ENCODE results near the gene KPRP.

KPRP gene
- total RNA-seq = 0 to 0.09 (median 0) reads per million in 3 donors

DNA sequence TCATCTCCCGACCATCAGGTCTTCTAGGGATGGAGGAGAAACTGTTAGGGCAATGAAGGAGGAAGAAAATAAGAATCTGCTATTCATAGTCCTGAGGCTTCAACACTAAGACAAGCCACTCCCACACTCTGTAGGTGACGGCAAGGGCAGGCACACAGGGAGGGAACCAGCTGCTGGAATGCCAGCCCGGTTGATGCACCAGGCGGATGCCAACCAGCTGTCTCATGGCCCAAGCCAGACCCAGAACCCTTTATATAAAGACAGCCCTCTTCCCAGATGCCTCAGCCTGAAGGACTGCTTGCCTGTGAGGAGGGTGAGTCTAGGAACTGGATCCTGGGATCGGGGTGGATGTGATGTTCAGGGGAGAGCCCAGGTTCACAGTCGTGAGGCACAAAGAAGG is at the start of gene KPRP:
KPRP (plus strand) TSS at position 279 of the 400 bp plus-strand sequence. CDS start 1,564 bp downstream, outside the sequence.
- no peaks in the 10 kb centered on the region for H3K36me3 ChIP-seq (ENCODE audit: control insufficient read depth, insufficient read depth, low read length)
- no peak for DNase-seq
- peaks cover 3% of the 10 kb centered on the region for H3K27me3 ChIP-seq (replicated peaks; ENCODE audit: control insufficient read depth, insufficient read depth, low read length, poor library complexity, severe bottlenecking)
- H3K4me1 ChIP-seq (ENCODE audit: control insufficient read depth, insufficient read depth, low read length, poor library complexity, severe bottlenecking) = no peaks in the 10 kb centered on the region
- H3K9me3 ChIP-seq (ENCODE audit: control insufficient read depth, low read length) = no peaks in the 10 kb centered on the region
- no peak within 1 kb of the TSS for H3K27ac ChIP-seq (ENCODE audit: insufficient read depth, low read length, poor library complexity, severe bottlenecking)
- H3K4me3 ChIP-seq (ENCODE audit: insufficient read depth, low read depth, low read length, poor library complexity, severe bottlenecking) = no peak within 1 kb of the TSS

- DNase-seq = no peak
- Histone ChIP-seq H3K27ac (ENCODE audit: insufficient read depth, low read length, poor library complexity, severe bottlenecking) (no peak overlapping the region), H3K4me1 (ENCODE audit: control insufficient read depth, insufficient read depth, low read length, poor library complexity, severe bottlenecking) (no peaks in the 10 kb centered on the region), H3K4me3 (ENCODE audit: insufficient read depth, low read depth, low read length, poor library complexity, severe bottlenecking) (no peak overlapping the region), H3K9me3 (ENCODE audit: control insufficient read depth, low read length) (no peaks in the 10 kb centered on the region), H3K36me3 (ENCODE audit: control insufficient read depth, insufficient read depth, low read length) (no peaks in the 10 kb centered on the region), H3K27me3 (replicated peaks; ENCODE audit: control insufficient read depth, insufficient read depth, low read length, poor library complexity, severe bottlenecking) (no peaks in the 10 kb centered on the region)
Measured at GRCh38 chr1:152718238-152718637, 39.6 kb upstream of the KPRP start.

DNA sequence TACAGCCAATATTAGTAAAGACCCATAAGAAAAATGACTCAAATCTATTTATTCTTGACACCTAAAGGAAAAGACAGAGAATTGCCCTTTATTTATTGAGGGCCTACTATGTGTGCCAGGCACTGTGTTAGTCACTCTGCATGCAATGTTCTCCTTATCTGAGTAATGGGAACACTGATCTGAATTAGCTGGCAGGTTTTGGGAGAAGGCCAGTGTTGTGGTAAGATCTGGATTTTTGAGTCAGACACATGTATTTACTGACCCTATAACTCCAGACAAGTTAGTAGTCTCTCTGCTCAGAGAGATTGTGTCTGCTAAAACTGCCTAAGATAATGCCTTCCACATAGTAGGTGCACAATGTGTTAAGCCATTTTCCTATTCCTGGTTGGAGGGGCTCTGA is 32.6 kb upstream of the KPRP start:
- Histone ChIP-seq H3K4me3 (ENCODE audit: insufficient read depth, low read depth, low read length, poor library complexity, severe bottlenecking) (no peak overlapping the region), H3K9me3 (ENCODE audit: control insufficient read depth, low read length) (no peaks in the 10 kb centered on the region), H3K27ac (ENCODE audit: insufficient read depth, low read length, poor library complexity, severe bottlenecking) (no peak overlapping the region), H3K27me3 (replicated peaks; ENCODE audit: control insufficient read depth, insufficient read depth, low read length, poor library complexity, severe bottlenecking) (no peaks in the 10 kb centered on the region), H3K36me3 (ENCODE audit: control insufficient read depth, insufficient read depth, low read length) (no peaks in the 10 kb centered on the region), H3K4me1 (ENCODE audit: control insufficient read depth, insufficient read depth, low read length, poor library complexity, severe bottlenecking) (no peaks in the 10 kb centered on the region)
- DNase-seq = no peak

GRCh38 chr1:152728986-152729385 is 28.8 kb upstream of the KPRP start:
- Histone ChIP-seq H3K27ac (ENCODE audit: insufficient read depth, low read length, poor library complexity, severe bottlenecking) (no peak overlapping the region), H3K4me3 (ENCODE audit: insufficient read depth, low read depth, low read length, poor library complexity, severe bottlenecking) (no peak overlapping the region), H3K9me3 (ENCODE audit: control insufficient read depth, low read length) (no peaks in the 10 kb centered on the region), H3K36me3 (ENCODE audit: control insufficient read depth, insufficient read depth, low read length) (no peaks in the 10 kb centered on the region), H3K4me1 (ENCODE audit: control insufficient read depth, insufficient read depth, low read length, poor library complexity, severe bottlenecking) (no peaks in the 10 kb centered on the region), H3K27me3 (replicated peaks; ENCODE audit: control insufficient read depth, insufficient read depth, low read length, poor library complexity, severe bottlenecking) (no peaks in the 10 kb centered on the region)
- DNase-seq = no peak

- no peaks in the 10 kb centered on the region for H3K36me3 ChIP-seq (ENCODE audit: control insufficient read depth, insufficient read depth, low read length)
- H3K4me3 ChIP-seq (ENCODE audit: insufficient read depth, low read depth, low read length, poor library complexity, severe bottlenecking) = no peak overlapping the region
- H3K9me3 ChIP-seq (ENCODE audit: control insufficient read depth, low read length) = no peaks in the 10 kb centered on the region
- H3K4me1 ChIP-seq (ENCODE audit: control insufficient read depth, insufficient read depth, low read length, poor library complexity, severe bottlenecking) = no peaks in the 10 kb centered on the region
- no peak overlapping the region for H3K27ac ChIP-seq (ENCODE audit: insufficient read depth, low read length, poor library complexity, severe bottlenecking)
- no peak for DNase-seq
- no peaks in the 10 kb centered on the region for H3K27me3 ChIP-seq (replicated peaks; ENCODE audit: control insufficient read depth, insufficient read depth, low read length, poor library complexity, severe bottlenecking)
Measured at GRCh38 chr1:152735648-152736047, 22.2 kb upstream of the KPRP start.

DNA sequence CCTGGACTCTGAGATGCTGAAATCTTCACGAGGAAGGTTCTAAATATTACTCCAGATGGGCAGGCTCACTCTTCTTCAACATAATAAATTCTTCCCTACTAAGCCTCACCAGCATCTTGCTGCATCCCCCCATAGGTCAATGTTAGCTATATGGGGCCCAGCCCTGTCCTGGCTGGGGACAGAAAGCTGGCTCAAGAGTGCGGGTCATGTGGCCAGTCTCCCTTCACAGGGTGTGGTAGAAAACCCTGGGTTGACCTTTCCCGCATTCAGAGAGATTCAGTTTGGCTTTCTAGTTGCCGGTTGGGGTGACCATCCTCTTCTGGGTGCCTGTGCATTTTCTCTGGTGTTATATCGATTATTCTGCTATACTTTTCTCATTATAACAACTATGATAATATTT is 19.8 kb upstream of the KPRP start:
- Histone ChIP-seq H3K9me3 (ENCODE audit: control insufficient read depth, low read length) (no peaks in the 10 kb centered on the region), H3K27me3 (replicated peaks; ENCODE audit: control insufficient read depth, insufficient read depth, low read length, poor library complexity, severe bottlenecking) (no peaks in the 10 kb centered on the region), H3K36me3 (ENCODE audit: control insufficient read depth, insufficient read depth, low read length) (no peaks in the 10 kb centered on the region), H3K4me3 (ENCODE audit: insufficient read depth, low read depth, low read length, poor library complexity, severe bottlenecking) (no peak overlapping the region), H3K27ac (ENCODE audit: insufficient read depth, low read length, poor library complexity, severe bottlenecking) (no peak overlapping the region), H3K4me1 (ENCODE audit: control insufficient read depth, insufficient read depth, low read length, poor library complexity, severe bottlenecking) (no peaks in the 10 kb centered on the region)
- no peak for DNase-seq

DNA sequence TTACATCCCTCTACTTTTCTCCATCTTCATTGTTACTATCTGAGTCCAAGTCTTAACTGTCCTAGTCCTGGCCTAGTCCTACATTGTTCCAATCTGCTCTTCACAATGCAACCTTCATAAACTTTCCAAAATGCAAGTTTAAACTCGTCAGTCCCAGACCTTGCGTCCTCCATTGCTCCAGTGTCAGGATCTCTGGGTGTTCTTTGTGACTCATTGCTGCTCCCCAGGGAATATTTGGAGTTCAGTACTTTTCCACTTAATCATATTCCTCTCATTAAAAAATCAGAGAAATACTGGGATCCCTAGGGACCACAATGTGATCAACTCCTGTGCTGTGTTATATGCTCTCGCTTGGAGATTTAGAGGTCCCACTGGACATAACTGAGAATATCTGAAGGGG is 18.0 kb upstream of the KPRP start:
- H3K27me3 ChIP-seq (replicated peaks; ENCODE audit: control insufficient read depth, insufficient read depth, low read length, poor library complexity, severe bottlenecking) = no peaks in the 10 kb centered on the region
- no peak overlapping the region for H3K4me3 ChIP-seq (ENCODE audit: insufficient read depth, low read depth, low read length, poor library complexity, severe bottlenecking)
- no peaks in the 10 kb centered on the region for H3K9me3 ChIP-seq (ENCODE audit: control insufficient read depth, low read length)
- no peak for DNase-seq
- no peaks in the 10 kb centered on the region for H3K36me3 ChIP-seq (ENCODE audit: control insufficient read depth, insufficient read depth, low read length)
- no peaks in the 10 kb centered on the region for H3K4me1 ChIP-seq (ENCODE audit: control insufficient read depth, insufficient read depth, low read length, poor library complexity, severe bottlenecking)
- H3K27ac ChIP-seq (ENCODE audit: insufficient read depth, low read length, poor library complexity, severe bottlenecking) = no peak overlapping the region

DNA sequence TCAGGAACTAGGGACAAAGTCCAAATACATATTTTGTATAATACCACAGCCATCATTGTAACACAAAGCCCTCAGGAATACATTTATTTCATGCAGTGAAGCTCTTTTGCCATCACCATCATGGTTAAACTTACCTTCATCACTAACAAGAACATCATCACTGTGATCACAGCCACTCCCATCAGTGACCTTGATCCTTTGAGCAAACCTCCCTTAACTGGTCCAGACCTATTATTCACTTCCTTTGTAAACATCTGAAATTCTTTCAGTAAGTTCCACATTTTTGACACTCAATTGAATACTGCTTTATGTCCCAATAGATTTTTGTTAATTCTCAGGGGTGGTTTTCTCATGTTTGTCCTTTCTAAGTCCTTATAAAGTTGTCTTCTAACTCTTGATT is 16.2 kb upstream of the KPRP start:
- H3K36me3 ChIP-seq (ENCODE audit: control insufficient read depth, insufficient read depth, low read length) = no peaks in the 10 kb centered on the region
- no peak for DNase-seq
- no peaks in the 10 kb centered on the region for H3K4me1 ChIP-seq (ENCODE audit: control insufficient read depth, insufficient read depth, low read length, poor library complexity, severe bottlenecking)
- H3K27me3 ChIP-seq (replicated peaks; ENCODE audit: control insufficient read depth, insufficient read depth, low read length, poor library complexity, severe bottlenecking) = no peaks in the 10 kb centered on the region
- H3K27ac ChIP-seq (ENCODE audit: insufficient read depth, low read length, poor library complexity, severe bottlenecking) = no peak overlapping the region
- H3K4me3 ChIP-seq (ENCODE audit: insufficient read depth, low read depth, low read length, poor library complexity, severe bottlenecking) = no peak overlapping the region
- no peaks in the 10 kb centered on the region for H3K9me3 ChIP-seq (ENCODE audit: control insufficient read depth, low read length)

- H3K9me3 ChIP-seq (ENCODE audit: control insufficient read depth, low read length) = no peaks in the 10 kb centered on the region
- H3K4me3 ChIP-seq (ENCODE audit: insufficient read depth, low read depth, low read length, poor library complexity, severe bottlenecking) = no peak overlapping the region
- H3K36me3 ChIP-seq (ENCODE audit: control insufficient read depth, insufficient read depth, low read length) = no peaks in the 10 kb centered on the region
- no peak overlapping the region for H3K27ac ChIP-seq (ENCODE audit: insufficient read depth, low read length, poor library complexity, severe bottlenecking)
- H3K27me3 ChIP-seq (replicated peaks; ENCODE audit: control insufficient read depth, insufficient read depth, low read length, poor library complexity, severe bottlenecking) = no peaks in the 10 kb centered on the region
- no peaks in the 10 kb centered on the region for H3K4me1 ChIP-seq (ENCODE audit: control insufficient read depth, insufficient read depth, low read length, poor library complexity, severe bottlenecking)
- DNase-seq = no peak
Measured at GRCh38 chr1:152743371-152744145, 14.3 kb upstream of the KPRP start.

DNA sequence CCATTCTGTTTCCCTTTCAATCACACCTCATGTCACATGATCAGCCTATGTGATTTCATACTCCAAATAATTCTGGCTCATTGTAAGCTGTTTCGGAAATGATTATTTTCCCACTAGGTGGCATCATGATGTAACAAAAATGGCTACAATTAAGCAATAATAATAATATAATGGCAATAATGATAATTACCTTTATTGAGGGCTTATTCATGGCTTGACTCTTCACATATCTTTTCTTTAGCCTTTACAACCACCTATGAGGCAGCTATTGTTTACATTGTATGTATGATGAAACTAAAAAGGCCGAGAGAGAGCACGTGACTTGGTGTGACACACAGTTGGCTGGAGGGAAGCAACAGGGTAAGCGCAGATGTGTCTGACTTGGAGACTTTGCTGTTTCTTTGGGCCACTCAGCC is 12.5 kb upstream of the KPRP start:
- Histone ChIP-seq H3K4me1 (ENCODE audit: control insufficient read depth, insufficient read depth, low read length, poor library complexity, severe bottlenecking) (no peaks in the 10 kb centered on the region), H3K36me3 (ENCODE audit: control insufficient read depth, insufficient read depth, low read length) (no peaks in the 10 kb centered on the region), H3K27ac (ENCODE audit: insufficient read depth, low read length, poor library complexity, severe bottlenecking) (no peak overlapping the region), H3K4me3 (ENCODE audit: insufficient read depth, low read depth, low read length, poor library complexity, severe bottlenecking) (no peak overlapping the region), H3K27me3 (replicated peaks; ENCODE audit: control insufficient read depth, insufficient read depth, low read length, poor library complexity, severe bottlenecking) (peaks cover under 1% of the 10 kb centered on the region), H3K9me3 (ENCODE audit: control insufficient read depth, low read length) (no peaks in the 10 kb centered on the region)
- DNase-seq = no peak

Measured in effector memory CD4-positive, alpha-beta T cell (primary cell).